ENCODE results near the gene PXN.
"Not testable (repeated sequence)": the region's sequence is repeated elsewhere in the genome, so short reads cannot be mapped to it uniquely, and the experiment has no call there.

Gene PXN

DNA sequence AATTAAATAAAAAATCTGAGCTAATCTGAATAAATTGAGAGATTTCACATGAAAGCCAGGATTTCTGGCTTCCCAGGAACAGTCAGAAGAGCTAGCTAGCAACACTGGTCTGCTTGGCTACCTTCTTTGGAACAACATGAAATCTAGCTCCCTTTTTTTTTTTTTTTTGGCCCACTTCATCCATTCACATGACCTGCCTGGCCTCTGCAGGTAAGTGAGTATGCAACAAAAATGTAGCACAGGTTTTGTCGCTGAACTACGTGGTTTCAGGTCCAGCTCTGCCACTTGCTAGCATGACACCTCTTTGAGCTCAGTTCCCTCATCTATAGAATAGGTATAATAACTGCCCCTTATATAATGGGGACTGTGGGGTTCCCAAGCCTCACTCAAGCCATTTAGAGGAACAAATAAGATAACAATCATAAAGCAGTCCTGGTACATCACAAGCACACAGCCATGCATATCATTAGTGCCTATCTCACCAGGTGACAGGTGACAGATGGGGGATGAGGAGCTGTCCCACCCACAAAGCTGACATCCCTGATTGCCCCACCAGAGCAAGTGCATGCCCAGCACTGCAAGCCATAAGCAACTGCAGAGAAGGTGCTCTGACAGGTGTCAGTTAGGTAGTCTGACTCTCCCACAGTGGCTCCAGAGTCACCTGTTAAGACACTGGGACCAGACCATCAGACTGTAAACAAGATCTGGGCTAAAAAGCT lies 25.6 kb downstream of the PXN start:
- no peak for DNase-seq

DNA sequence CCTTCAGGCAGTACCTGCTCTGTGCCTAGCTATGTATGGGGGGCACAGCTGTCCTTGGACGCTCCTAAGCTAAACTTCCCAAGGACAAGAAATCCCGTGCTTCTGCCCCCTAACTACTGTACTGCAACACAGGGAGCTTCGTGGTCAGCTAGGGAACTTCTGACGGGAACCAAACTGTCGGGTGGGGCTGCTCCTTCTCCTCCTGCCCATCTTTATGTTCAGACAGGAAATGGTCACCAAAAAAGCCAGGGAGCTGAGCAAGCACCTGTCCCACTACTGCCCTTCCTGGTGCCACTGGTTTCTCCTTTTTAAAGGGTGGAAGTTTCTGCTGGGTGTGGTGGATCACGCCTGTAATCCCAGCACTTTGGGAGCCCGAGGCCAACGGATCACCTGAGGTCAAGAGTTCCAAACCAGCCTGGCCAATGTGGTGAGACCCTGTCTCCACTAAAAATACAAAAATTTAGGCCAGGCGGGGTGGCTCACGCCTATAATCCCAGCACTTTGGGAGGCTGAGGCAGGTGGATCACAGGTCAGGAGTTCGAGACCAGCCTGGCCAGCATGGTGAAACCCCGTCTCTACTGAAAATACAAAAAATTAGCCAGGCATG lies 26.6 kb downstream of the PXN start:
- no peak for DNase-seq

DNA sequence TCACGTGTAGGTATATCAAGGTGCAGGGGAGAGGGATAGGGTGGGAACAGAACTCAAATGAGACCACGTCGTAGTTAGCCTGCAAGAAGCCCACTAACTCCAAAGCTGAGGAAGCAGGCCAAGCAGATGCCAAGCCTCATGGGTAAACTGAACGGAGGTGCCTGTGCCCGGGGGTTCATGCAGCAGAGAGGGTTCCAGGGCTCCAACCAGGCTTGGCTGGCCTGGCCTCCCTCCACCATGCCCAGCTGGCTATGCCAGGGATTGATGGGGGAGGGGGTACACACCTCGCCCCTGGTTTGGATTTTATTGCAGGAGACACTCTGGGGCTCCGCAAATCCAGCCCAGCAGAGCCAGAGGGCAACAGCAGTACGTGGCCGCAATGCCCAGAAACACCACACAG lies 27.3 kb downstream of the PXN start:
- DNase-seq = no peak

- DNase-seq = no peak
Measured at GRCh38 chr12:120237360-120238171, 28.0 kb downstream of the PXN start.

DNA sequence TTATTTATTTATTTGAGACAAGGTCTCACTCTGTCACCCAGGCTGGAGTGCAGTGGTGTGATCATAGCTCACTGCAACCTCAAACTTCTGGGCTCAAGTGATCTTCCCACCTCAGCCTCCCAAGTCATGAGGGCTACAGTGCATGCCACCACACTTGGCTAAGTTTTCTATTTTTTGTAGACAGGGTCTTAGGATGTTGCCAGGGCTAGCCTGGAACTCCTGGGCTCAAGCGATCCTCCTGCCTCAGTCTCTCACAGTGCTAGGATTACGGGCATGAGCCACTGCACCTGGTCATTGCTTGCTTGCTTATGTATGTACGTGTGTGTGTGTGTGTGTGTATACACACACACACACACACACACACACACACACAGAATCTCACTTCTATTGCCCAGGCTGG lies 28.7 kb downstream of the PXN start:
- not testable (repeated sequence) for DNase-seq

GRCh38 chr12:120235369-120236323 lies 29.9 kb downstream of the PXN start:
- DNase-seq = no peak

DNA sequence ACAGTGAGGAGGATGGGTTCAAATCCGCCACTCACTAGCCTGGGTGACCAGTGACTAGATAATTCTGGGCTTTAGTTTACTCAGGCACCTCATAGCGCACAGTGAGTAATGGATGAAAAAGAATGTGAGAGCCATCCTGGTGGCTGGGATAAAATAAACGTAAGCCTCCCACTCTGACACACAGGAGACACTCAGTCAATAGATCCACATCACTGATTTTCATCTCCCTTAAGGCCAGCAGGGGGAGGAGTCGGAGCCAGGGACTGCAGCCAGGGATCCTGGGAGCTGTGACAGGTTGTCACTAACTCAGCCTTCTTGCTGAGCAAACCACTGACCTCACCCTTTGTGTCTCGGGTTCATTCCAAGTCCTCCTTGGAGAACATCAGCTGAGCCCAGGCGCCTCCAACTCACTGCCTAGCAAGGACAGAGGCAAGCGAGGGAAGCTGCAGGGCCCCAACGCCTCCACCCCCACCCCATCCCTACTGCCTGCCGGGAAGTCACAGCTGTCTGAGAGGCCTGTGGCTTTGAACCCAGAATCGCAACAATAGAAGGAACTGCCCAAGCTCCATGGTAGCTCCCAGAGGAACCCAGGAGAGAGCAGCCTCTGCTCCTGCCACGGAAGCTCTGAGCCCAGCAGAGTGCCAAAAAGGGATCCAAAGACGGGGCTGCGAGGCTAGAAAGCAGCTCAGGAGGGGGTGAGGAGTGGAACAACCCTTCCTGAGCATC lies 30.7 kb downstream of the PXN start:
- no peak for DNase-seq

- peak; percentile 85 for DNase-seq
Measured at GRCh38 chr12:120231316-120232011, 34.1 kb downstream of the PXN start.

DNA sequence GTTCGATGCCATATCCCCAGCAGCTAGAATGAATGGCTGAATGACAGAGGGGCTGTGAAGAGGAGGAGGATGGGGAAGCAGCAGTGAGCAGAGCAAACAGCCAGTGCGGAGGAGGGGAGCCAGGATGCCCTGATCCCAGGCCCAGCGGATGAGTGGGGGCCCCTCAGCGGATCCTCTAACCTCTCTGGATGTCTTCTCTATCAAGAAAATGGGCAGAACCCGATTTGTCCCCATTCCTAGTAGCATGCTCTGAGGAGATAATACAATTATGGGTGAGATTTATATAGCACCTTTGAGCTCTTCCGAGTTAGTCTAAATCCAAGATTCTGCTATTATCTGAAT lies 34.6 kb downstream of the PXN start:
- DNase-seq = no peak

GRCh38 chr12:120230326-120230973 lies 35.1 kb downstream of the PXN start:
- no peak for DNase-seq

- DNase-seq = no peak
Measured at GRCh38 chr12:120229487-120230325, 35.8 kb downstream of the PXN start.

DNA sequence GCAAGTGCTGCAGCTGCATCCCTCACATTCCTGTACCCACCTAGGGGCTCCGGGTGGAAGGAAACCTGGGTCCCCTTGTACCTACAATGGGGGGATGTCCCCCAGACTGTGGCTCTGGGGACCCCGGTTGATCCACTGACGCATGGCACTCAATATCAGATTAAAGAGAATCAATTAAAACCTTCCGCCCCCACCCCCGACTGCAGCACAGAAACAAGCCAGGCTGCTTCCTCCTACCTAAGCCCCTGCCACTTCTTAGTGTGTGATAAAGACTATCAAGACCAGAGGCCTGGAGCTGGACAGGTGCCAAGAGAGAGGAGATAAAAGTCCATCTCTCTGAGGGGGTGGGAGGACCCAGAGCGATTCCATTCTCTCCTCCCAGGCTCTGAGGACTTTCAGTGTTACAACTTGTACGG lies 36.5 kb downstream of the PXN start:
- DNase-seq = no peak

GRCh38 chr12:120228291-120229070 lies 37.0 kb downstream of the PXN start:
- peak; percentile 81 for DNase-seq

DNA sequence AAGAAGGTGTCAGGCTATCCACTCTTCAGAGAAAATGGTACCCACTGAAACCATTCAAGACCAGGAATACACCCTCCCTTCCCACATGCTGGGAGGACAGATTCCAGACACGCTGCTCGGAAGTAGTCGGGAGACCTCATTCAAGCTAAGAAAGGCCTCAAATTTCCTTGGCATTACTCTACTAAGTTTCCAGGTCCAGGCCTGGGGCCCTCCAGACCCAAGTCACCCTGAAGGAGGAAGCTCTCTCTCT lies 37.6 kb downstream of the PXN start:
- no peak for DNase-seq

- no peak for DNase-seq
Measured at GRCh38 chr12:120227233-120228040, 38.1 kb downstream of the PXN start.

DNA sequence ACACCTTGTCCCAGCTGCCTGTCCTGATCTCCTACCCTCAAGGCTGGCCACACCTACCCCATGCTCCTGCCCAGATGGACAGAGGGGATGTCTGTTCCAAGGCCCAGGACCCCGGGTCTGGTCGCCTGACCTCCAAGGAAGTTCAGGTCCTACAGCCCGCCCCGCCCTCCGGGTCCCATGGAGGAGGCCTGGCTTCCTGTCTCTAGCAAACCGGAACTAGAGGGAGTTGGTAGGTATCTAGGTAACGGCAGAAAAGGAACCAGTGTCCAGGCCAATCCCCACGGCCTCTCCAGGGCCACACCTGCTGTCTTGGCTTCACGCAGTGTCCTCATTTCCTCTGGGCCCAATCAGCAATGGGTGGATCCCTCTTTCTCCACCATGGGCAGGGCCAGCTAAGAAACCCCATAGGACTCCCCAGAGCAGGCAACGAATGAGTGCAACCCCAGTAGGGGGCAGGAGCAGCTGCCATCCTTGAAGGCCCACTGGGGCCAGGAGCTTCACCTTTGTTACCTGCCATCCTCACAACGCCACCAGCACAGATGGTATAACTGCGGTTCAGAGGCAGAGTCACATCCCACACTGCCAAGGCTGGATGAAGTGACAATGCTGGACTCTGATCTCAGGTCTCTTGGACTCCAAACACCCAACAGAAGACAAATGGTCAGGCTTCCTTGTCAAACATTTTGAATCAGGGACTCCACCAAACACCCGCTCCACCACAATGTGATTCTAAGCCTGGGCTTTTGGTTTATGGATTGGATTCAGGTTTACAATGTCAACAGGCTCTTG lies 39.5 kb downstream of the PXN start:
- DNase-seq = no peak

- DNase-seq = no peak
Measured at GRCh38 chr12:120225200-120225558, 40.4 kb downstream of the PXN start.
